Measurements from ENCODE around the gene SERPINH1. TPM values are rescaled to one million over a fixed set of nuclear protein-coding genes. Genes with fewer than 3 reads are reported as not detected.

The SERPINH1 gene
- total and polyA plus RNA-seq, 2 experiments from 2014 or later = 444 to 955 TPM

DNA sequence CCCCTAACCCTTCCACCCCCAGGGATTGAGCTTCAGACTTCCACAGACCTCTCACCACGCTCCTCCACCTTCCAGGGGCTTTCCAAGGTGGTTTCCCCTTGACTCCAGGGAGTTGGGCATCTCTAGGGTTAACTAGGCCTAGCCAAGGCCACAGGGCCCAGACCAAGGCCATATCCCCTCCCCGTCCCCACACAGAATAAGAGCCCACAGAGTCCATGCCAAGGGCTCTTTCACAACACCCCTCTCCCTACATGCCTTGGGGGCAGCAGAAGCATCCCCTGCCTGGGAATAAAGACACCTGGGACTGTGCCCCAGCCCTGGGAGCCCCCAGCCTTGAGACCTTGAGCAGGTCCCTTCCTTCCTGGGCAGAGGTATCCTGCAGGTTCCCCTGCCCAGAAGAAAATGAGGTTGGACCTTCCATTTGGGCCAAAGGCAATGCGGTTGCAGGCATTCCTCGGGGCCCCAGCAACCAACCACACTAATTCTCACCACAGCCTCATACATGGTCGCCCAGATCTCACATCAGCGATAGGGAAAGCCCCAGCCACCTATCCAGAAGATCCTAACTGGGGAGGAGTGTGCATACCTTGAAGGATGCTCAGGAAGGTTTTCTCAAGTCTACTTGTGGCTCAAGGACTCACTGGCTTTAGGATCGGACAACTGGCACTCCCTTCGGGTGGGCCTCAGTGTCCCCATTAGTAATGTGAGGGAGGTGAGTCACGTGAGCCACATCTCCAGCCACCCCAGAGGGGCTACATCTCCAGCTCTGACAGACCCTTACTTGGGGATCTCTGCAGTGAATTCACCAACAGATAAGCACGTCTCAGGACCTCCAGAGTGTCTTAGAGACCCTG is 38.0 kb upstream of the SERPINH1 start:
- Histone ChIP-seq H3K36me3 (no peaks in the 10 kb centered on the region), H3K9me3 (ENCODE audit: low read depth) (no peaks in the 10 kb centered on the region), H3K27ac (no peak overlapping the region), H3K27me3 (peaks cover 28% of the 10 kb centered on the region), H3K4me1 (ENCODE audit: low read depth) (peaks cover 2% of the 10 kb centered on the region), H3K4me3 (no peak overlapping the region)
- no peak for DNase-seq (ENCODE audit: low read depth in 1 of 2, low spot score in 1 of 2)
- TF ChIP-seq, protein P1, sequence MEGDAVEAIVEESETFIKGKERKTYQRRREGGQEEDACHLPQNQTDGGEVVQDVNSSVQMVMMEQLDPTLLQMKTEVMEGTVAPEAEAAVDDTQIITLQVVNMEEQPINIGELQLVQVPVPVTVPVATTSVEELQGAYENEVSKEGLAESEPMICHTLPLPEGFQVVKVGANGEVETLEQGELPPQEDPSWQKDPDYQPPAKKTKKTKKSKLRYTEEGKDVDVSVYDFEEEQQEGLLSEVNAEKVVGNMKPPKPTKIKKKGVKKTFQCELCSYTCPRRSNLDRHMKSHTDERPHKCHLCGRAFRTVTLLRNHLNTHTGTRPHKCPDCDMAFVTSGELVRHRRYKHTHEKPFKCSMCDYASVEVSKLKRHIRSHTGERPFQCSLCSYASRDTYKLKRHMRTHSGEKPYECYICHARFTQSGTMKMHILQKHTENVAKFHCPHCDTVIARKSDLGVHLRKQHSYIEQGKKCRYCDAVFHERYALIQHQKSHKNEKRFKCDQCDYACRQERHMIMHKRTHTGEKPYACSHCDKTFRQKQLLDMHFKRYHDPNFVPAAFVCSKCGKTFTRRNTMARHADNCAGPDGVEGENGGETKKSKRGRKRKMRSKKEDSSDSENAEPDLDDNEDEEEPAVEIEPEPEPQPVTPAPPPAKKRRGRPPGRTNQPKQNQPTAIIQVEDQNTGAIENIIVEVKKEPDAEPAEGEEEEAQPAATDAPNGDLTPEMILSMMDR (IDR thresholded peaks at IDR 0.05; ENCODE audit: low read depth, low read length) = no peak

DNA sequence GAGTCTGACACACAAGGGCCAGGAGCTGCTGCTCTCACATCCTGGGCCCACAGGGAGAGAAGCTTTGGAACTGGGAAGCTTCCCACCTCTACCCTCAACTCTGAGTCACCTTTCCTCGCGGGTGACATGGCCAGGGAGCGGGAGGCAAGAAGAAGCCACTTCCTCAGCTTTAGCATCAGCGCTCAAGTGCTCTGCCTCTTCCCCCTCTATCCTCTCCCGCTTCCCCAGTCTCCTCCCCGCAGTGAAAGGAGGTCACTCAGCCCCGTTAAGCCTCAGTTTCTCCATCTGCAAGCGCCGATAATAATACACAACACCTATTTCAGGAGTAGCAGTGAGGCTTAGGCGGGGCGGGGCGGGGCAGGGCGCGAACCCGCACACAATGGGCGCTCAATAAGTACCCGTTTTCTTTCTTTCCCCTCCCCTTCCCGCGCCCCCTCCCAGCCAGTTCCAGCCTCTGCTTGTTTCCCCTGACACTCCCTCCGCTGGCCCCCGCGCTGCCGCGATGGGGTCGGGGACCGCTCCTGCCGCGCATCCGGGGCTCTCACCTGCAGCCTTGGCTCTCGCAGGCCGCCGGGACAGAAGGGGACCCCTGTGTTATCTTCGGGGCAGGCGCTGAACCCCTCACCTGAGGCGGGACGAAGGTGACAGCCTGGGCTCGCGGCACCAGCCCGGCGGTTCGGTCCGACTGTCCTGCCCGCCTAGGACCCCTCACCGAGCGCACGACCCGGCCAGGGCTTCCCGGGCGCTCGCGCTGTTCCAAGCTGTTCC is 37.2 kb upstream of the SERPINH1 start:
- peak overlapping the region; percentile 68 for H3K4me3 ChIP-seq
- peak; percentile 7 to 21 for DNase-seq (ENCODE audit: low read depth in 1 of 2, low spot score in 1 of 2)
- H3K27me3 ChIP-seq = peaks cover 28% of the 10 kb centered on the region
- H3K27ac ChIP-seq = no peak overlapping the region
- peaks cover 10% of the 10 kb centered on the region for H3K4me1 ChIP-seq (ENCODE audit: low read depth)
- H3K36me3 ChIP-seq = no peaks in the 10 kb centered on the region
- no peaks in the 10 kb centered on the region for H3K9me3 ChIP-seq (ENCODE audit: low read depth)
- TF ChIP-seq, protein P1 (IDR thresholded peaks at IDR 0.05; ENCODE audit: low read depth, low read length) = no peak

DNA sequence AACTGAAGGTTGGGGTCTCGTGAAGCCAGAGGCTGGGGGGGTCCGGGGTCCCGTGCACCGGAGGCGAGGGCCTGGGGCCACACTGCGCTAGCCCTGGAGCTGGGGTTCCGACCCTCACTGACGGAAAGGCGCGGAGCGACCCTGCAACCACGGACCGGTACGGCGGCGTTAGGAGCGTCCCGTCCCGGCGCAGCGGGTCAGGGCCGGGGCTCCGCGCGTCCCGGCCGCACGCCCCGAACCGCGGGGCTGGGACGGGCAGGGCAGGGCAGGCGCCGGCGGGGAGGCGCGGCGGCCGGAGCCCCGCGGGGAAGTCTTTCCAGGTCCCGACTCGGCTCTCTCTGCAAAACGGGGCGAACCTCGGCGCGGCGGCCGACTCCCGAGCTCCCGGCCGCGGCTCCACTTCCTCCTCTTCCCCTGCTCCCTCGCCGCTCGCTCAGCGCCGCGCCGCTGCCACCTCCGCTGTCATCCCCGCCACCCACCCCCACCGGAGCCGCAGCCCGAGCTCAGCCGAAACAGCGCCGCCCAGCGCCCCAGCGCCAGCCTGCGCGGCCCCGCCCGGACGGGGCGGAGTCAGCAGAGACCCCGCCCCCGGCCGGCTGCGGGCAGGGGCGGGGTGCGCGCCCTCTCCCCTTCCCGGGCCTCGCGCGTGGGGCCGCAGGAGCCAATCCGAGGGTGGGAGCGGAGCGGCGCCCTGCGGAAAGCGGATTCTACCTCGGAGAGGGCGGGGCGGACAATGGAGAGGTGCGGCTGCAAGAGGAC is 36.4 kb upstream of the SERPINH1 start, which contains the start of gene GDPD5:
Gene GDPD5, minus strand, starts transcription at position 509 of the 759 bp plus-strand sequence. CDS start 48,206 bp downstream, outside the sequence.
- Histone ChIP-seq H3K4me1 (ENCODE audit: low read depth) (peaks cover 17% of the 10 kb centered on the region), H3K36me3 (no peaks in the 10 kb centered on the region), H3K27me3 (peaks cover 28% of the 10 kb centered on the region), H3K27ac (no peak within 1 kb of the TSS), H3K4me3 (peak within 1 kb of the TSS; percentile 68), H3K9me3 (ENCODE audit: low read depth) (no peaks in the 10 kb centered on the region)
- TF ChIP-seq, protein P1 (IDR thresholded peaks at IDR 0.05; ENCODE audit: low read depth, low read length) = peak; percentile 36
- peak; percentile 86 to 93 for DNase-seq (ENCODE audit: low read depth in 1 of 2, low spot score in 1 of 2)

DNA sequence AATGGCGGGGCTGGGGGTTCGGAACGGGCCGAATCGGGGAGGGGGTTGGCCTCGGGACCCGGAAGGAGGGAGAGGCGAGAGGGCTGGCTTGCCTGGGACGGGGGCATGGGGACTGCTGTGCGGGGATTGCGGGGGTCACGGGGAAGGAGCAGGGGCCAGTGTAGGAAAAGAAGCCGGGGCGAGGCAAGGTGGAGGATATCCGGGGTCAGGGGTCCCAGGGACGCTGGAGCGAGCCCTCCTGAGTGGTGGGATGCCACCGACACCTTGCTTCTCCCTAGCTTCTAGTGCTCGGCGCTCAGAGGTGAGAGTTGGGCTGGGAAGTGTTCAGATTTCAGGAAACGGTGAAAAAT is 35.9 kb upstream of the SERPINH1 start:
- DNase-seq (ENCODE audit: low read depth in 1 of 2, low spot score in 1 of 2) = no peak
- peak overlapping the region; percentile 68 for H3K4me3 ChIP-seq
- no peak overlapping the region for H3K27ac ChIP-seq
- peaks cover 28% of the 10 kb centered on the region for H3K27me3 ChIP-seq
- H3K4me1 ChIP-seq (ENCODE audit: low read depth) = peaks cover 22% of the 10 kb centered on the region
- TF ChIP-seq, protein P1 (IDR thresholded peaks at IDR 0.05; ENCODE audit: low read depth, low read length) = no peak
- H3K9me3 ChIP-seq (ENCODE audit: low read depth) = no peaks in the 10 kb centered on the region
- H3K36me3 ChIP-seq = no peaks in the 10 kb centered on the region

DNA sequence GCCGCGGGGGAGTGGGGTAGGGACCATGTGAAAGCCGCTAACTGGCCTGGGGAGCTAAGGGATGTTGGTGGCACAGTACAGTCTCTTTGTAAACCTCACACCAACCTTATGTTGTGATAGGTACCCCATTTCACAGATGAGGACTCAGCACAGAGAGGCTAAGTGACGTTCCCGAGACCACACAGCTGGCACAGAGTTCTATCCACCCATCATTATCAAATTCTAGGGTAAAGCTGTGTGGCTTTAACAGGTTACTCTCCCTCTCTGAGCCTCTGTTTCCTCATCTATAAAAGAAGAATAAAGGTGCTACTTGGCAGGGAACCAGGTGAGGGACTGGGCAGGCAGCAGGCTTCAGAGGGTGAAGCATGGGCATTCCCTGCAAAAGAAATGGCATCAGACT is 34.9 kb upstream of the SERPINH1 start:
- Histone ChIP-seq H3K4me1 (ENCODE audit: low read depth) (peaks cover 25% of the 10 kb centered on the region), H3K27me3 (peaks cover 28% of the 10 kb centered on the region), H3K4me3 (no peak overlapping the region), H3K36me3 (no peaks in the 10 kb centered on the region), H3K9me3 (ENCODE audit: low read depth) (no peaks in the 10 kb centered on the region), H3K27ac (no peak overlapping the region)
- TF ChIP-seq, protein P1 (IDR thresholded peaks at IDR 0.05; ENCODE audit: low read depth, low read length) = no peak
- no peak for DNase-seq (ENCODE audit: low read depth in 1 of 2, low spot score in 1 of 2)
